Trophoblast cell (in vitro differentiated cells and primary cell): ENCODE data around the gene MYH10.

Experiments used
- DNase-seq, 2 donors: peaks; one replicate each; pipeline ENCODE4 v3.0.0-alpha.2; 2016
- H2AFZ ChIP-seq: 2 replicates; pipeline ENCODE4 v1.6.1; 2013; ENCODE audit warnings: low read length, moderate library complexity, mild to moderate bottlenecking; ENCODE audit not compliant: insufficient read depth, poor library complexity
- H2AK5ac ChIP-seq: 2 replicates; pipeline ENCODE4 v1.6.1; 2013; ENCODE audit warnings: mild to moderate bottlenecking, low read length
- H2BK120ac ChIP-seq: 2 replicates; pipeline ENCODE4 v1.6.1; 2013; ENCODE audit warnings: low read length, mild to moderate bottlenecking, moderate library complexity; ENCODE audit not compliant: insufficient read depth, poor library complexity
- H2BK12ac ChIP-seq: 2 replicates; pipeline ENCODE4 v1.6.1; 2013; ENCODE audit warnings: mild to moderate bottlenecking, low read length, moderate library complexity
- H2BK5ac ChIP-seq: 2 replicates; pipeline ENCODE4 v1.6.1; 2013; ENCODE audit warnings: low read length, low read depth, moderate library complexity, mild to moderate bottlenecking; ENCODE audit not compliant: poor library complexity
- H3K14ac ChIP-seq: 2 replicates; pipeline ENCODE4 v1.6.1; 2013; ENCODE audit warnings: mild to moderate bottlenecking, low read length
- H3K18ac ChIP-seq: 2 replicates; pipeline ENCODE4 v1.6.1; 2013; ENCODE audit warnings: mild to moderate bottlenecking, low read length
- H3K23ac ChIP-seq: 2 replicates; pipeline ENCODE4 v1.6.1; 2013; ENCODE audit warnings: low read length
- H3K27ac ChIP-seq: 2 replicates; pipeline ENCODE4 v1.5.1; 2013; ENCODE audit warnings: low read depth, mild to moderate bottlenecking, inconsistent platforms, low read length, moderate library complexity
- H3K27me3 ChIP-seq: 2 replicates; pipeline ENCODE4 v1.6.1; 2013; ENCODE audit warnings: inconsistent platforms, mild to moderate bottlenecking, low read length, moderate library complexity; ENCODE audit not compliant: insufficient read depth
- H3K36me3 ChIP-seq, 2 experiments: 1 replicate in 1 of 2; 2 replicates in 1 of 2; pipeline ENCODE4 v1.6.1; 2013; ENCODE audit warnings: low read length in 2 of 2, mild to moderate bottlenecking in 2 of 2, moderate library complexity in 1 of 2; ENCODE audit not compliant: insufficient read depth in 2 of 2, control insufficient read depth in 1 of 2
- H3K4ac ChIP-seq: 2 replicates; pipeline ENCODE4 v1.6.1; 2013; ENCODE audit warnings: low read depth, mild to moderate bottlenecking, low read length, moderate library complexity
- H3K4me1 ChIP-seq, 2 experiments: 1 replicate in 1 of 2; 2 replicates in 1 of 2; pipeline ENCODE4 v1.6.1; 2013; ENCODE audit warnings: low read length in 2 of 2, mild to moderate bottlenecking in 2 of 2, moderate library complexity in 1 of 2; ENCODE audit not compliant: insufficient read depth in 2 of 2, control insufficient read depth in 1 of 2
- H3K4me2 ChIP-seq: 2 replicates; pipeline ENCODE4 v1.6.1; 2013; ENCODE audit warnings: inconsistent platforms, mild to moderate bottlenecking, low read length, moderate library complexity
- H3K4me3 ChIP-seq: 2 replicates; pipeline ENCODE4 v1.5.1; 2013; ENCODE audit warnings: mild to moderate bottlenecking, low read depth, low read length, inconsistent platforms
- H3K79me1 ChIP-seq: one replicate; pipeline ENCODE4 v1.6.1; 2013; ENCODE audit warnings: low read length
- H3K79me2 ChIP-seq: 2 replicates; pipeline ENCODE4 v1.6.1; 2013; ENCODE audit warnings: low read length, mild to moderate bottlenecking; ENCODE audit not compliant: control insufficient read depth, insufficient read depth, poor library complexity
- H3K9ac ChIP-seq: 2 replicates; pipeline ENCODE4 v1.6.1; 2013; ENCODE audit warnings: mild to moderate bottlenecking, low read length
- H3K9me3 ChIP-seq: 2 replicates; pipeline ENCODE4 v1.6.1; 2013; ENCODE audit warnings: low read depth, mild to moderate bottlenecking, control low read depth, inconsistent platforms, low read length; ENCODE audit not compliant: insufficient read depth
- H4K12ac ChIP-seq: 2 replicates; pipeline ENCODE4 v1.6.1; 2013; ENCODE audit warnings: low read depth, mild to moderate bottlenecking, low read length, moderate library complexity
- H4K8ac ChIP-seq: 2 replicates; pipeline ENCODE4 v1.6.1; 2013; ENCODE audit warnings: low read depth, mild to moderate bottlenecking, low read length, moderate library complexity
- H4K91ac ChIP-seq: one replicate; pipeline ENCODE4 v1.6.1; 2013; ENCODE audit warnings: low read depth, mild to moderate bottlenecking, low read length, moderate library complexity
- WGBS: extraction: QIAGEN DNeasy Blood & Tissue Kit; methylation state at CpG from one replicate; pipeline ENCODE4 v1.1.7; 2013; ENCODE audit warnings: missing lambda C conversion rate; ENCODE audit not compliant: insufficient read length, insufficient coverage; ENCODE audit errors: extremely low coverage; 5-methylcytosine and 5-hydroxymethylcytosine counted together

Gene MYH10

DNA sequence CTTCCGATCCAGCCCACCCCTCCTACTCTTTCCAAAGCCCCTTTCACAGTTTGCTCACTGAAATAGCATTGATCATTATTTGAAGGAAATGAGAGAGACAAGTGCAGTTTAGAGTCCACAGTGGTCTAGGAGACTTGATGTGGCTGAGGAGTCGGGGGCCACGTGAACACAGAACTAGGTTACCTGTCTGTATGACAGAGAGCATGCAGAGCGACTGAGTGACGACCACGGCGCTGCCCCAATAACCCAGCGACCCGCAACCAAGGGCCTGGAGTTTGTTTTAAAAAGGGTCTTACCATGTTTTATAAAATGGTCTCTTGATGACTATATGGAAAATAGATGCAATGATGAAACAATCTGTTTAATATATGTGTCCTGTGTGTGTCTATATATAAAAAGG lies 155.3 kb downstream of the MYH10 start:
- H3K79me1 ChIP-seq = no peaks in the 10 kb centered on the region
- no peak overlapping the region for H4K91ac ChIP-seq
- no peak overlapping the region for H3K9ac ChIP-seq
- H3K23ac ChIP-seq = no peak overlapping the region
- H2BK12ac ChIP-seq = no peak overlapping the region
- H3K9me3 ChIP-seq = no peaks in the 10 kb centered on the region
- DNase-seq = no peak
- no peak overlapping the region for H3K4ac ChIP-seq
- H4K8ac ChIP-seq = no peak overlapping the region
- WGBS = no CpG with 5 or more reads among the region's 9 CpGs
- no peak overlapping the region for H2AFZ ChIP-seq
- H3K18ac ChIP-seq = no peak overlapping the region
- H2AK5ac ChIP-seq = no peak overlapping the region
- H3K4me2 ChIP-seq = no peak overlapping the region
- H3K79me2 ChIP-seq = no peaks in the 10 kb centered on the region
- no peaks in the 10 kb centered on the region for H3K27me3 ChIP-seq
- H3K14ac ChIP-seq = no peak overlapping the region
- no peak overlapping the region for H3K27ac ChIP-seq
- H2BK5ac ChIP-seq = no peak overlapping the region
- no peak overlapping the region for H3K4me3 ChIP-seq
- no peak overlapping the region for H2BK120ac ChIP-seq
- H3K4me1 ChIP-seq = no peaks in the 10 kb centered on the region
- H4K12ac ChIP-seq = no peak overlapping the region
- H3K36me3 ChIP-seq = peaks cover 73 to 85% of the 10 kb centered on the region in 2 experiments

DNA sequence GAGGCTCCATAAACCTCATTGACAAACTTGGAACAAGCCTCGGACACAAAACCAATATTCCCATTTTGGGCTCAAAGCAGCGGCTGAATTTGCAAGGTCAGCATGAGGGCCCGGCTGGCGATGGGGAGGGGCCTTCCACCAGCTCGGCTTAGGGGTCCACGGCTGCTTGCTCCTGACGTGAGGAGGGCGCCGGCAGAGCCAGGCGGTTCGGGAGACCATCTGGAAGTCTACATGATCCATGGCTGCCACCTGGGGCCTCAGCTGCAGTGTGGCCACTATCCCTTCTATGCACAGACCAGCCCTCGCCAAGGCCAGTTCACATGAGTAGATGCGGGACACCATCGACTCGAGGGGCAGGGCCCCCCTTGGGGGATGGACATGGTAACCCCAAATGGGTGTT lies 155.7 kb downstream of the MYH10 start:
- WGBS = no CpG with 5 or more reads among the region's 15 CpGs
- Histone ChIP-seq H2BK5ac (no peak overlapping the region), H3K14ac (no peak overlapping the region), H3K4me3 (no peak overlapping the region), H2BK120ac (no peak overlapping the region), H3K23ac (no peak overlapping the region), H3K79me1 (no peaks in the 10 kb centered on the region), H3K18ac (no peak overlapping the region), H3K36me3 (peaks cover 73 to 85% of the 10 kb centered on the region in 2 experiments), H3K27me3 (no peaks in the 10 kb centered on the region), H3K27ac (no peak overlapping the region), H3K4me1 (no peaks in the 10 kb centered on the region), H4K8ac (no peak overlapping the region), H3K79me2 (no peaks in the 10 kb centered on the region), H3K9ac (no peak overlapping the region), H3K4ac (no peak overlapping the region), H4K12ac (no peak overlapping the region), H3K4me2 (no peak overlapping the region), H4K91ac (no peak overlapping the region), H2AK5ac (no peak overlapping the region), H3K9me3 (no peaks in the 10 kb centered on the region), H2AFZ (no peak overlapping the region), H2BK12ac (no peak overlapping the region)
- DNase-seq = no peak

DNA sequence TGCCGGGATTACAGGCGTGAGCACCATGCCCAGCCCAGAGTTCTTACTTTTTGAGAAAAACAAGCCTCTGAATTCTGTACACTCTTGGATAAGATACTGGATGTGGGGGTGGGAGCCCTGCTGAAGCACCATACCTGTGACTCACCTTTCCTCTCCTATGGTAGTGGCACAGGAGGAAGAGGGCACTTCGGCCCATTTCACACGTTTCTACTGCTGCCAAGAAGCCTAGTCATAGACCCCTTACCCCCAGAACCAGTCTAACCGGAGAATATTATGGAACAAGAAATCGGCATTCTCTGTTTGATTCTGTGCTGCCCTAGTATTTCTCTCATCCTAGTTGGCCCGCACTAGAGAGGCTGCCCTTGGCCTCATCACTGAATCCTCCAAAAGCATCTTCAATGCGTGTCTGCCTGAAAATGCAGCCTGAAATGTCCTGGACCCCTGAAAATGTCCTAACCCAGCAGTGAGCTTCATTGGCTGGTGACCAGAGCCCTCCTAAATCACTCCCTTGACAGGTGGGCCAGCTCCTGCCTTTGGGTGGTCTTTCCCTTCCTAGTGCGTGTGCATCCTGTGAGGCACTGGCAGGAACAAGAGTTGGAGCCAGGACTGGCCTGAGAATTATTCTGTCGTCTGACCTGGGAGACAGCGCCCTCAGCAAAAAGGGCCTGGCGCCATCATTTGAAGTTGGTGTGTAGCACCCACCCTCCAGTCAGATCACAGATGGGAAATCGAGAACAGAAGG lies 156.9 kb downstream of the MYH10 start:
- H3K27ac ChIP-seq = no peak overlapping the region
- H2AFZ ChIP-seq = no peak overlapping the region
- H3K79me1 ChIP-seq = no peaks in the 10 kb centered on the region
- no peak overlapping the region for H3K4me2 ChIP-seq
- H3K79me2 ChIP-seq = no peaks in the 10 kb centered on the region
- H4K91ac ChIP-seq = no peak overlapping the region
- no peak overlapping the region for H3K23ac ChIP-seq
- H3K4me3 ChIP-seq = no peak overlapping the region
- no peak overlapping the region for H2BK5ac ChIP-seq
- H3K9me3 ChIP-seq = no peaks in the 10 kb centered on the region
- H3K14ac ChIP-seq = no peak overlapping the region
- H2AK5ac ChIP-seq = no peak overlapping the region
- no peak overlapping the region for H3K9ac ChIP-seq
- DNase-seq = peak; percentile 44 to 60
- no CpG with 5 or more reads among the region's 13 CpGs for WGBS
- no peaks in the 10 kb centered on the region for H3K27me3 ChIP-seq
- no peak overlapping the region for H3K18ac ChIP-seq
- H2BK120ac ChIP-seq = no peak overlapping the region
- peaks cover 64 to 76% of the 10 kb centered on the region in 2 experiments for H3K36me3 ChIP-seq
- H3K4me1 ChIP-seq = no peaks in the 10 kb centered on the region
- no peak overlapping the region for H4K8ac ChIP-seq
- H2BK12ac ChIP-seq = no peak overlapping the region
- H4K12ac ChIP-seq = no peak overlapping the region
- H3K4ac ChIP-seq = no peak overlapping the region

DNA sequence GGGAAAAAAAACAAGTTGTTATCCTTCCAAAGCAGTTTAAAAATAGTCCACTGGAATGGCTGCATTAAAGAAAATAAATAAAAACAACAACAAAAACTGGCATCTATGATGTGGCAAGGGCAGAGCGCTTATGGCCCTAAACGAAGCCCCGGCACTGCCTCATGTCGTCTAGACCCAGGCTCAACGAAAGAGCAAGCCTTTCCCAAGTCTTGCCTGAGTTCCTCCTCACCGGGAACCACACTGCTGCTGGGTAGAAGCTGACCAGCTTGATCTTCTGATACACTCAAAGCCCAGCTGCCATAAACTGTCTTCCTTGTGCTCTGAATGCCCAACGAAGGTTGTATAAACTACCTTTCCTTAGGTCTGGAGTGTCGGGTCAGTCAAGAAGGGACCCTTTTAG lies 157.9 kb downstream of the MYH10 start:
- no peak overlapping the region for H3K23ac ChIP-seq
- no peaks in the 10 kb centered on the region for H3K79me1 ChIP-seq
- no peak overlapping the region for H4K8ac ChIP-seq
- no peak overlapping the region for H3K4ac ChIP-seq
- no peak overlapping the region for H4K91ac ChIP-seq
- peaks cover 61 to 73% of the 10 kb centered on the region in 2 experiments for H3K36me3 ChIP-seq
- no peak overlapping the region for H3K9ac ChIP-seq
- H3K27ac ChIP-seq = no peak overlapping the region
- no peaks in the 10 kb centered on the region for H3K27me3 ChIP-seq
- H4K12ac ChIP-seq = no peak overlapping the region
- H3K18ac ChIP-seq = no peak overlapping the region
- H3K4me2 ChIP-seq = no peak overlapping the region
- no peak overlapping the region for H2AFZ ChIP-seq
- WGBS = no CpG with 5 or more reads among the region's 8 CpGs
- no peak overlapping the region for H3K4me3 ChIP-seq
- no peak overlapping the region for H2BK120ac ChIP-seq
- no peaks in the 10 kb centered on the region for H3K9me3 ChIP-seq
- H3K14ac ChIP-seq = no peak overlapping the region
- H3K79me2 ChIP-seq = no peaks in the 10 kb centered on the region
- H2BK5ac ChIP-seq = no peak overlapping the region
- H2AK5ac ChIP-seq = no peak overlapping the region
- H3K4me1 ChIP-seq = no peaks in the 10 kb centered on the region
- no peak overlapping the region for H2BK12ac ChIP-seq
- no peak for DNase-seq
